ENCODE results near the gene RPL22.

The RPL22 gene

GRCh38 chr1:6162341-6162740 lies 37.1 kb downstream of the RPL22 start:
- H3K4me1 Mint-ChIP-seq, result no peaks in the 10 kb centered on the region
- peaks cover 59% of the 10 kb centered on the region for H3K27me3 Mint-ChIP-seq (ENCODE audit: low read depth)
- H3K36me3 Mint-ChIP-seq (ENCODE audit: low read depth), result no peaks in the 10 kb centered on the region
- TF ChIP-seq CTCF (IDR thresholded peaks at IDR 0.05; ENCODE audit: unreplicated experiment in 3 of 3), result no peak
- no peak overlapping the region for H3K4me3 Mint-ChIP-seq
- H3K9me3 Mint-ChIP-seq, result no peaks in the 10 kb centered on the region
- no peak overlapping the region for H3K27ac Mint-ChIP-seq

- H3K27me3 Mint-ChIP-seq (ENCODE audit: low read depth), result peaks cover 35% of the 10 kb centered on the region
- no peak for TF ChIP-seq CTCF (IDR thresholded peaks at IDR 0.05; ENCODE audit: unreplicated experiment in 3 of 3)
- H3K27ac Mint-ChIP-seq, result no peak overlapping the region
- H3K36me3 Mint-ChIP-seq (ENCODE audit: low read depth), result no peaks in the 10 kb centered on the region
- no peak overlapping the region for H3K4me3 Mint-ChIP-seq
- no peaks in the 10 kb centered on the region for H3K4me1 Mint-ChIP-seq
- no peaks in the 10 kb centered on the region for H3K9me3 Mint-ChIP-seq
Observed at GRCh38 chr1:6158181-6158580, 41.2 kb downstream of the RPL22 start.

GRCh38 chr1:6157528-6158174 lies 41.7 kb downstream of the RPL22 start:
- no peak overlapping the region for H3K27ac Mint-ChIP-seq
- TF ChIP-seq CTCF (IDR thresholded peaks at IDR 0.05; ENCODE audit: unreplicated experiment in 3 of 3), result no peak
- peaks cover 35% of the 10 kb centered on the region for H3K27me3 Mint-ChIP-seq (ENCODE audit: low read depth)
- no peaks in the 10 kb centered on the region for H3K9me3 Mint-ChIP-seq
- no peaks in the 10 kb centered on the region for H3K4me1 Mint-ChIP-seq
- H3K4me3 Mint-ChIP-seq, result no peak overlapping the region
- no peaks in the 10 kb centered on the region for H3K36me3 Mint-ChIP-seq (ENCODE audit: low read depth)

- TF ChIP-seq CTCF (IDR thresholded peaks at IDR 0.05; ENCODE audit: unreplicated experiment in 3 of 3), result no peak
- H3K4me3 Mint-ChIP-seq, result no peak overlapping the region
Observed at GRCh38 chr1:6157132-6157527, 42.3 kb downstream of the RPL22 start.

GRCh38 chr1:6154525-6155319 lies 44.7 kb downstream of the RPL22 start:
- H3K9me3 Mint-ChIP-seq, result peaks cover 3% of the 10 kb centered on the region
- H3K36me3 Mint-ChIP-seq (ENCODE audit: low read depth), result no peaks in the 10 kb centered on the region
- no peaks in the 10 kb centered on the region for H3K4me1 Mint-ChIP-seq
- no peak for TF ChIP-seq CTCF (IDR thresholded peaks at IDR 0.05; ENCODE audit: unreplicated experiment in 3 of 3)
- peaks cover 32% of the 10 kb centered on the region for H3K27me3 Mint-ChIP-seq (ENCODE audit: low read depth)
- H3K27ac Mint-ChIP-seq, result no peak overlapping the region
- H3K4me3 Mint-ChIP-seq, result no peak overlapping the region

More at GRCh38 chr1:6157132-6157527, 42.3 kb downstream of the RPL22 start:
- Mint-ChIP-seq H3K36me3 (ENCODE audit: low read depth) (no peaks in the 10 kb centered on the region), H3K27me3 (ENCODE audit: low read depth) (peaks cover 41% of the 10 kb centered on the region), H3K27ac (no peak overlapping the region), H3K9me3 (no peaks in the 10 kb centered on the region), H3K4me1 (no peaks in the 10 kb centered on the region)

Data from nephron (organoid).